Liver (tissue), 9 donors: ENCODE results near the gene NEK7. TPM values are rescaled to one million over a fixed set of nuclear protein-coding genes. Genes with fewer than 3 reads are reported as not detected.

ENCODE experiments used
- DNase-seq: peaks from one replicate; pipeline ENCODE4 v3.0.0-alpha.2; 2017; ENCODE audit warnings: low spot score
- H3K27ac ChIP-seq, 2 donors: one replicate each; pipeline ENCODE4 v1.7.0; 2013; ENCODE audit warnings: inconsistent platforms in 2 of 2, low read length in 2 of 2, control low read depth in 1 of 2, low read depth in 1 of 2, mild to moderate bottlenecking in 1 of 2
- H3K27me3 ChIP-seq, 4 donors: one replicate each; pipeline versions ENCODE4 v1.6.1 to v1.7.0; 2013; ENCODE audit warnings: low read length in 3 of 4, inconsistent platforms in 1 of 4, mild to moderate bottlenecking in 1 of 4, moderate library complexity in 1 of 4; ENCODE audit not compliant: control insufficient read depth in 4 of 4, insufficient read depth in 4 of 4
- H3K36me3 ChIP-seq, 4 donors: one replicate each; pipeline versions ENCODE4 v1.6.1 to v1.7.0; 2013; ENCODE audit warnings: low read length in 3 of 4, mild to moderate bottlenecking in 3 of 4, low read depth in 1 of 4, moderate library complexity in 1 of 4; ENCODE audit not compliant: control insufficient read depth in 4 of 4, insufficient read depth in 3 of 4
- H3K4me1 ChIP-seq, 4 donors: one replicate each; pipeline versions ENCODE4 v1.6.1 to v1.7.0; 2013; ENCODE audit warnings: low read length in 3 of 4, mild to moderate bottlenecking in 3 of 4, moderate library complexity in 1 of 4; ENCODE audit not compliant: control insufficient read depth in 4 of 4, insufficient read depth in 4 of 4
- H3K4me3 ChIP-seq, 3 donors: one replicate each; pipeline versions ENCODE4 v1.6.1 to v1.7.0; 2013; ENCODE audit warnings: low read length in 3 of 3, control low read depth in 1 of 3, low read depth in 1 of 3, mild to moderate bottlenecking in 1 of 3
- H3K9ac ChIP-seq, 2 donors: one replicate each; pipeline ENCODE4 v1.7.0; 2013; ENCODE audit warnings: low read length in 2 of 2, mild to moderate bottlenecking in 2 of 2, moderate library complexity in 2 of 2, control low read depth in 1 of 2, low read depth in 1 of 2
- H3K9me3 ChIP-seq, 4 donors: one replicate each; pipeline versions ENCODE4 v1.6.1 to v1.7.0; 2013; ENCODE audit warnings: low read length in 3 of 4; ENCODE audit not compliant: control insufficient read depth in 4 of 4
- FOXA1 ChIP-seq: IDR thresholded peaks from 2 replicates; pipeline ENCODE4 v1.6.1; 2016; ENCODE audit warnings: antibody characterized with exemption
- FOXA2 ChIP-seq: IDR thresholded peaks from 2 replicates; pipeline ENCODE4 v1.6.1; 2016; ENCODE audit warnings: antibody characterized with exemption
- GABPA ChIP-seq, 2 donors: IDR thresholded peaks in 1 of 2; conservative IDR thresholded peaks in 1 of 2; 2 replicates each; pipeline ENCODE4 v1.6.1; 2016; ENCODE audit warnings: antibody characterized with exemption in 2 of 2, mild to moderate bottlenecking in 1 of 2, moderate library complexity in 1 of 2
- HNF4A ChIP-seq, 2 donors: conservative IDR thresholded peaks; 2 replicates each; pipeline ENCODE4 v1.6.1; 2016; ENCODE audit warnings: antibody characterized with exemption in 2 of 2, mild to moderate bottlenecking in 2 of 2
- HNF4G ChIP-seq: IDR thresholded peaks from 2 replicates; pipeline ENCODE4 v1.6.1; 2016; ENCODE audit warnings: antibody characterized with exemption
- JUND ChIP-seq, 2 donors: IDR thresholded peaks; 2 replicates each; pipeline ENCODE4 v1.6.1; 2016; ENCODE audit warnings: antibody characterized with exemption in 2 of 2
- NR2F2 ChIP-seq: IDR thresholded peaks from 2 replicates; pipeline ENCODE4 v1.6.1; 2016; ENCODE audit warnings: antibody characterized with exemption
- SP1 ChIP-seq: IDR thresholded peaks from 2 replicates; pipeline ENCODE4 v1.6.1; 2018; ENCODE audit warnings: antibody characterized with exemption, mild to moderate bottlenecking
- YY1 ChIP-seq: IDR thresholded peaks from 2 replicates; pipeline ENCODE4 v1.6.1; 2016; ENCODE audit warnings: antibody characterized with exemption, mild to moderate bottlenecking
- WGBS: extraction: QIAGEN DNeasy Blood & Tissue Kit; methylation state at CpG from one replicate; pipeline ENCODE4 v1.1.7; 2013; 5-methylcytosine and 5-hydroxymethylcytosine counted together
- polyA plus RNA-seq, 2 donors: library from polyadenylated mRNA; stranded (reverse) in 1 of 2; unstranded in 1 of 2; fragments of 200-250 nt in 1 of 2; fragments of >200 nt in 1 of 2; fragmentation: Nextera tagmentation in 1 of 2; extraction: Ambion mirVana in 1 of 2; gene quantifications; one replicate each; pipeline versions ENCODE4 v1.2.1 to v1.2.3, GENCODE V29; 2013 to 2015
- total RNA-seq, 2 donors: library from RNA; depleted of rRNA; stranded (reverse); fragments of >200 nt; gene quantifications; one replicate each; pipeline ENCODE4 v1.2.3, GENCODE V29; 2014
- TF ChIP-seq, protein P1 (sequence below): IDR thresholded peaks from 2 replicates; pipeline ENCODE4 v1.6.1; 2016; ENCODE audit warnings: antibody characterized with exemption, mild to moderate bottlenecking
- TF ChIP-seq, protein P2 (sequence below): IDR thresholded peaks from 2 replicates; pipeline ENCODE4 v1.6.1; 2016; ENCODE audit warnings: antibody characterized with exemption
- TF ChIP-seq, protein P3 (sequence below): IDR thresholded peaks from 2 replicates; pipeline ENCODE4 v1.6.1; 2016; ENCODE audit warnings: antibody characterized with exemption
- donor health status: healthy.
- donor health status: healthy.
- donor health status: healthy.
- donor health status: healthy.
- donor health status: healthy.

Gene NEK7
- total and polyA plus RNA-seq, 4 donors: 9.2 to 34.4 (median 20.2) TPM

- no peak overlapping the region for H3K27ac ChIP-seq
- H3K36me3 ChIP-seq: peaks cover 0 to 4% (median 0%) of the 10 kb centered on the region in 4 donors
- no peaks in the 10 kb centered on the region for H3K4me1 ChIP-seq
- H3K9me3 ChIP-seq: no peaks in the 10 kb centered on the region
- DNase-seq: no peak
- H3K4me3 ChIP-seq: no peak overlapping the region
- TF ChIP-seq HNF4A (conservative IDR thresholded peaks at IDR 0.05) (no peak), GABPA (IDR thresholded peaks at IDR 0.05 in 1 of 2, conservative IDR thresholded peaks at IDR 0.05 in 1 of 2) (no peak), FOXA1 (no peak), HNF4G (no peak)
- TF ChIP-seq, protein P1, sequence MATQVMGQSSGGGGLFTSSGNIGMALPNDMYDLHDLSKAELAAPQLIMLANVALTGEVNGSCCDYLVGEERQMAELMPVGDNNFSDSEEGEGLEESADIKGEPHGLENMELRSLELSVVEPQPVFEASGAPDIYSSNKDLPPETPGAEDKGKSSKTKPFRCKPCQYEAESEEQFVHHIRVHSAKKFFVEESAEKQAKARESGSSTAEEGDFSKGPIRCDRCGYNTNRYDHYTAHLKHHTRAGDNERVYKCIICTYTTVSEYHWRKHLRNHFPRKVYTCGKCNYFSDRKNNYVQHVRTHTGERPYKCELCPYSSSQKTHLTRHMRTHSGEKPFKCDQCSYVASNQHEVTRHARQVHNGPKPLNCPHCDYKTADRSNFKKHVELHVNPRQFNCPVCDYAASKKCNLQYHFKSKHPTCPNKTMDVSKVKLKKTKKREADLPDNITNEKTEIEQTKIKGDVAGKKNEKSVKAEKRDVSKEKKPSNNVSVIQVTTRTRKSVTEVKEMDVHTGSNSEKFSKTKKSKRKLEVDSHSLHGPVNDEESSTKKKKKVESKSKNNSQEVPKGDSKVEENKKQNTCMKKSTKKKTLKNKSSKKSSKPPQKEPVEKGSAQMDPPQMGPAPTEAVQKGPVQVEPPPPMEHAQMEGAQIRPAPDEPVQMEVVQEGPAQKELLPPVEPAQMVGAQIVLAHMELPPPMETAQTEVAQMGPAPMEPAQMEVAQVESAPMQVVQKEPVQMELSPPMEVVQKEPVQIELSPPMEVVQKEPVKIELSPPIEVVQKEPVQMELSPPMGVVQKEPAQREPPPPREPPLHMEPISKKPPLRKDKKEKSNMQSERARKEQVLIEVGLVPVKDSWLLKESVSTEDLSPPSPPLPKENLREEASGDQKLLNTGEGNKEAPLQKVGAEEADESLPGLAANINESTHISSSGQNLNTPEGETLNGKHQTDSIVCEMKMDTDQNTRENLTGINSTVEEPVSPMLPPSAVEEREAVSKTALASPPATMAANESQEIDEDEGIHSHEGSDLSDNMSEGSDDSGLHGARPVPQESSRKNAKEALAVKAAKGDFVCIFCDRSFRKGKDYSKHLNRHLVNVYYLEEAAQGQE: no peak
- no peak overlapping the region for H3K9ac ChIP-seq
- no peaks in the 10 kb centered on the region for H3K27me3 ChIP-seq
These were observed 105.1 kb downstream of the NEK7 start for GRCh38 chr1:198261886-198262285.

DNA sequence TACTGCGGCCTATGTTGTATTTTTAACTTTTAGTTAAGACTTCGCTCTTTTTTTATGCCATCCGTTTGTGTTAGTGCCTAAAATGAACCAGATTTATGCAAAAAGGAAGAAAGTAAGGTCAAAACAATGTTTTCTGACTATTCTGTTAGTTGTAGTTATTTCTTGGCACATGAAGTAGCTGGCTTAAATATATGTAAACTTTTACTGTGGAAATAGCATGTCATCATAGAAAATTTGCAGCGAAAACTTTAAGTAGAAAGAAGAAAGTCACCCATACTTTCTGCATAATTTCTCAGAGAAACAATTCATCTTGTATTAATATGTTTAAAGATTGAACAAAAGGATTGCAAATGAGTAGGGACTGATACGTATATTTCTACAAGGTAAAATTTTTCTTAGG is 106.4 kb downstream of the NEK7 start:
- Histone ChIP-seq H3K4me1 (no peaks in the 10 kb centered on the region), H3K4me3 (no peak overlapping the region), H3K9me3 (no peaks in the 10 kb centered on the region), H3K27me3 (no peaks in the 10 kb centered on the region), H3K9ac (no peak overlapping the region), H3K27ac (no peak overlapping the region), H3K36me3 (peaks cover 0 to 4% (median 0%) of the 10 kb centered on the region in 4 donors)
- WGBS: 94% methylated on average over 5 of the region's 5 CpGs
- no peak for DNase-seq
- TF ChIP-seq YY1: no peak

DNA sequence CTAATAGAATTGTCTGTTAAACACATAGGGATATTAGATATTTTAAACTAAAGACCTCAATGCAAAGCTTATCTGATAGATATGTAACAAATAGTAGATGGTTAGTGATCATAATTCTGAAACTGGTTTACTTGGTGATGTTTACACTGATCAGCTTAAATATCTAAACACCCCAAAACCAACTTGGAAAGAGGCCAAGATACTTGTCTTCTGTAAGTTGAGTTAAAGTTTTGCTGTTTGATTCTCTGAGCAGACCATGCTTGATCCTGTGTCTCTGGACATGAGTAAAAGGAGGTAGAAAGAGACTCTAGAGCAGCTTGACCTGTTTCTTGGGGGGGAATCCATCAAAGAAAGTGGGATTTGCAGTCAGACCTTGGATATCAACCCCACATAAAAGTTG is 107.5 kb downstream of the NEK7 start:
- no peak for DNase-seq
- no peaks in the 10 kb centered on the region for H3K4me1 ChIP-seq
- TF ChIP-seq SP1: no peak
- TF ChIP-seq GABPA (IDR thresholded peaks at IDR 0.05 in 1 of 2, conservative IDR thresholded peaks at IDR 0.05 in 1 of 2): no peak
- no peak for TF ChIP-seq HNF4A (conservative IDR thresholded peaks at IDR 0.05)
- no peak for TF ChIP-seq NR2F2
- TF ChIP-seq HNF4G: no peak
- TF ChIP-seq JUND (IDR thresholded peaks at IDR 0.05): no peak

GRCh38 chr1:198265073-198265661 is 108.4 kb downstream of the NEK7 start:
- WGBS: 92% methylated on average over 3 of the region's 3 CpGs
- Histone ChIP-seq H3K9me3 (no peaks in the 10 kb centered on the region), H3K4me1 (no peaks in the 10 kb centered on the region), H3K9ac (no peak overlapping the region), H3K27ac (no peak overlapping the region), H3K4me3 (no peak overlapping the region), H3K36me3 (peaks cover 0 to 4% (median 0%) of the 10 kb centered on the region in 4 donors), H3K27me3 (no peaks in the 10 kb centered on the region)
- DNase-seq: no peak
- TF ChIP-seq YY1 (no peak), FOXA2 (no peak), HNF4A (conservative IDR thresholded peaks at IDR 0.05) (no peak), JUND (IDR thresholded peaks at IDR 0.05) (no peak)
- TF ChIP-seq, protein P2, sequence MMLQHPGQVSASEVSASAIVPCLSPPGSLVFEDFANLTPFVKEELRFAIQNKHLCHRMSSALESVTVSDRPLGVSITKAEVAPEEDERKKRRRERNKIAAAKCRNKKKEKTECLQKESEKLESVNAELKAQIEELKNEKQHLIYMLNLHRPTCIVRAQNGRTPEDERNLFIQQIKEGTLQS: no peak
- TF ChIP-seq, protein P3, sequence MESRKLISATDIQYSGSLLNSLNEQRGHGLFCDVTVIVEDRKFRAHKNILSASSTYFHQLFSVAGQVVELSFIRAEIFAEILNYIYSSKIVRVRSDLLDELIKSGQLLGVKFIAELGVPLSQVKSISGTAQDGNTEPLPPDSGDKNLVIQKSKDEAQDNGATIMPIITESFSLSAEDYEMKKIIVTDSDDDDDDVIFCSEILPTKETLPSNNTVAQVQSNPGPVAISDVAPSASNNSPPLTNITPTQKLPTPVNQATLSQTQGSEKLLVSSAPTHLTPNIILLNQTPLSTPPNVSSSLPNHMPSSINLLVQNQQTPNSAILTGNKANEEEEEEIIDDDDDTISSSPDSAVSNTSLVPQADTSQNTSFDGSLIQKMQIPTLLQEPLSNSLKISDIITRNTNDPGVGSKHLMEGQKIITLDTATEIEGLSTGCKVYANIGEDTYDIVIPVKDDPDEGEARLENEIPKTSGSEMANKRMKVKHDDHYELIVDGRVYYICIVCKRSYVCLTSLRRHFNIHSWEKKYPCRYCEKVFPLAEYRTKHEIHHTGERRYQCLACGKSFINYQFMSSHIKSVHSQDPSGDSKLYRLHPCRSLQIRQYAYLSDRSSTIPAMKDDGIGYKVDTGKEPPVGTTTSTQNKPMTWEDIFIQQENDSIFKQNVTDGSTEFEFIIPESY: no peak

More for the DNA sequence above, 107.5 kb downstream of the NEK7 start:
- Histone ChIP-seq H3K27ac (no peak overlapping the region), H3K4me3 (no peak overlapping the region), H3K27me3 (no peaks in the 10 kb centered on the region), H3K36me3 (peaks cover 0 to 4% (median 0%) of the 10 kb centered on the region in 4 donors), H3K9ac (no peak overlapping the region), H3K9me3 (no peaks in the 10 kb centered on the region)
